GM12872 (cell line): ENCODE results near the gene RIOK2.

Experiments used
- TF ChIP-seq, protein P1 (sequence below): IDR thresholded peaks from 3 replicates; pipeline ENCODE4 v1.5.1; 2011; ENCODE audit warnings: low read depth, mild to moderate bottlenecking, low read length, moderate library complexity; ENCODE audit not compliant: insufficient read depth

The RIOK2 gene

DNA sequence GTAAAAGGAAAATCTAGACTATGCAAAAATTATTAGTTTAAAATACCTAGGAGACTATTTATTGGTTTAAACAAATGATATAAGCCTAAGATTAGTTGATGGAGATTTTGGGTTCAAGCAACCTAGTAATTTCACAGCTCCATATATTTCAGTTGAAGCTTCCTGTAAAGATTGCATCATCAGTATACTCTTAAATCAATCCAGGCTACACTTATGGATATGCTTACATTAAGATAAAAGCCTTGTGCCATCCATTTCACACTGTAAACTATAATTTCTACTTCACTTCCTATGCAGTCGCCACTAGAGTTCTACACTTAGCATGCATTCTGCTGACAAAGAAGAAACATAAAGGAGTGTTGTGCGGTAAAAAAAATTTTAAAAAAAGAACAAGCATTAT lies 33.3 kb downstream of the RIOK2 start:
- TF ChIP-seq, protein P1, sequence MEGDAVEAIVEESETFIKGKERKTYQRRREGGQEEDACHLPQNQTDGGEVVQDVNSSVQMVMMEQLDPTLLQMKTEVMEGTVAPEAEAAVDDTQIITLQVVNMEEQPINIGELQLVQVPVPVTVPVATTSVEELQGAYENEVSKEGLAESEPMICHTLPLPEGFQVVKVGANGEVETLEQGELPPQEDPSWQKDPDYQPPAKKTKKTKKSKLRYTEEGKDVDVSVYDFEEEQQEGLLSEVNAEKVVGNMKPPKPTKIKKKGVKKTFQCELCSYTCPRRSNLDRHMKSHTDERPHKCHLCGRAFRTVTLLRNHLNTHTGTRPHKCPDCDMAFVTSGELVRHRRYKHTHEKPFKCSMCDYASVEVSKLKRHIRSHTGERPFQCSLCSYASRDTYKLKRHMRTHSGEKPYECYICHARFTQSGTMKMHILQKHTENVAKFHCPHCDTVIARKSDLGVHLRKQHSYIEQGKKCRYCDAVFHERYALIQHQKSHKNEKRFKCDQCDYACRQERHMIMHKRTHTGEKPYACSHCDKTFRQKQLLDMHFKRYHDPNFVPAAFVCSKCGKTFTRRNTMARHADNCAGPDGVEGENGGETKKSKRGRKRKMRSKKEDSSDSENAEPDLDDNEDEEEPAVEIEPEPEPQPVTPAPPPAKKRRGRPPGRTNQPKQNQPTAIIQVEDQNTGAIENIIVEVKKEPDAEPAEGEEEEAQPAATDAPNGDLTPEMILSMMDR, result no peak

DNA sequence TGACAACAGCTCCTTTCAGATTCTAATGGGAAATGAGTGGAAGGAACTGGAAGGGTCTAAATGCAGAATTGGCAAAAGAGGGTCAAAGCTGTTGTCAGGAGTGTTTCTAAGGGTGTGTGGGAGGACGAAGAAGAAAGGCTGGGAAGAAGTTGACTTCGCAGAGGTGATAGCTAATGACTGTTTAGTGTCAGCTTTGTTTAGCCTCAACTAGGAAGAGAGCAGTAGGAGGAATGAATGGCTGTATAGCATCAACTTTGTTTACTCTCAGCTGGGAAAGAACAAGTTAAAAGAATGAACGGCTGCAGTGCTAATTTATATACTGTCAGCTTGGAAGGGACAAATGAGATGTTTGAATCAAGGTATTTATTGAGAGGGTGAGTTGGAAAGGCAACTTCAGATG lies 34.8 kb downstream of the RIOK2 start:
- TF ChIP-seq, protein P1, result no peak

DNA sequence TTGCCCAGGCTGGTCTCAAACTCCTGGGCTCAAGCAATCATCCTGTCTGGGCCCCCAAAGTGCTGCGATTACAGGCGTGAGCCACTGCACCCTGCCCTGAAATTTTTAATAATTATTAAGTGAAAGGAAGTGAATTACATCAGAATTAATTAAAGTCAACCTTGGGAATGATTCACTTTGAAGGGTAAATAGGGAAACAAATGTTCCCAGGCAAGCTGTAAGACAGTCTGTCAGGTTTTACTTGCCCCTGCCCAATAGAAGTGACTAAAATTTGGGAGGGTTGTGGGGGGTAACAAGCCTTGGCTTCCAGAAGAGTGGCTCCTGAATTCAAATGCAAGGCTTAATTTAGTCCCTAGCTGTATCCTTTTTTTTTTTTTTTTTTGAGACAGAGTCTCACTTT lies 39.3 kb downstream of the RIOK2 start:
- TF ChIP-seq, protein P1, result no peak

DNA sequence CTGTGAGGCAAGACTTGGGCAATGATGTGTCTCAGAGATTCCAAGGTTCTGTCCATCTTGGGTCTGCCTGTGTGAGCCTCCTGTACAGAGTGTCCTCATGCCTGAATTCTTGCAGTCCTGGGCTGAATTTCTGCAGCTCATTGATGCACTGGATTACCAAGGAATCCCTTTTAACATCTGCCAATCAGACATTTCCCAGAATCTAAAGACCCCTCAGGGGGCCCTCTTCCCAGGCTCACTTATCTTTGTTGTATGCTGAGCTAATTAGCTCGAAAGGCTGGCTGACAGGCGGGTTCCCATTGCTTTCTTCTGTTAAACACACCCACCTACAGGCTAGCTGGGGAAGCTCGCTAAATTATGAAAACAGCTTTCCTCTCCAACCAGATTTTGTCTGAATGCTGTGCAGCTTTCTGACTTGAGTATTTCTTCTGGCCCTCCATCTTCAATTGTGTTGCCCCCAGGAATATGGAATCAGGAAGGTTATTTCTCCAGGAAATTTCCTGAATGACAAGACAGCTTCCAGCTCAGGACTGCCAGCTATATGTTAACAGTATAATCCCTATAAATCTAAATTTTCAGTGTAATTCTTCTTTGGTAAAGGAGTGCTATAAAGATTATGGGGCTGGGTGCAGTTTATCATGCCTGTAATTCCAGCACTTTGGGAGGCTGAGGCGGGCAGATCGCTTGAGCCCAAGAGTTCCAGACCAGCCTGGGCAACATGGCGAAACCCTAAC lies 40.4 kb downstream of the RIOK2 start, which contains the start of gene LIX1:
LIX1 (minus strand) TSS at position 91 of the 734 bp plus-strand sequence; CDS start at position 56, 35 bp downstream.
- TF ChIP-seq, protein P1, result peak; percentile 69

DNA sequence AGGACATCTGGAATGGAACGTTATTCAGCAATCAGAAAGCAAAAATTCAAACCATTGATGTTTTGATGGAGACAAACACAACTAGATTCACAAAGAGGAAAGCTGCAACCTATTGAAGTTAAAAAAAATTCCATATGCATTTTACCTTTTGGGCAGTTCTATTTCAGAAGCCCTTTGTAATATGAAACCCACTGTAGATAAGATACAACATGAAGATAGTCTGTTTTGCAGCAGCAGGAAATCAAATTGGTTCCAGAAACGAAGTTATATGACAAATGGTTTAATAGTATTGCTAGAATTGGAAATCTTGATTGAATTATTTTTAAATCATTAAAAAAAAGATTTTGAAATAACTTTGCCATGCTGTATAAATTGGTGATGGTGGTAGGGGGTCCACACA lies 41.5 kb downstream of the RIOK2 start:
- TF ChIP-seq, protein P1, result no peak

DNA sequence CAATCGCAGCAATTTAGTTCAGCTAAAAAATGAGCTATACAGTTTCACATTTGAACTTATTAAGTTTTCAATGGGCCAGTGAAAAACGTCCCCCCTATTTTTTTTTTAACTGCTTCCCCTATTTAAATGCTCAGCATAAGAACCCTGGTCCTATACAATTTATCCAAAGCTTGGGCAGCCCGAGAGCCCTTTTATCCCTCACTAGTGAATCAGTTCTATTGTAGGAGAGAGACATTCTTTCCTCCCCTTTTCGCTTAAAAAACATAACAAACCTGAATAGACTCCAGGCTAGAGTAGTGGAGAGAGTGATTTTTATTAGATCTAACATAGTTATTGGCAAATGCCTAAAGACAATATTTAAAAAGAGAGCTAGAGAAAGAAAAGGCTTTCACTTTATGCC lies 42.0 kb downstream of the RIOK2 start:
- TF ChIP-seq, protein P1, result no peak

DNA sequence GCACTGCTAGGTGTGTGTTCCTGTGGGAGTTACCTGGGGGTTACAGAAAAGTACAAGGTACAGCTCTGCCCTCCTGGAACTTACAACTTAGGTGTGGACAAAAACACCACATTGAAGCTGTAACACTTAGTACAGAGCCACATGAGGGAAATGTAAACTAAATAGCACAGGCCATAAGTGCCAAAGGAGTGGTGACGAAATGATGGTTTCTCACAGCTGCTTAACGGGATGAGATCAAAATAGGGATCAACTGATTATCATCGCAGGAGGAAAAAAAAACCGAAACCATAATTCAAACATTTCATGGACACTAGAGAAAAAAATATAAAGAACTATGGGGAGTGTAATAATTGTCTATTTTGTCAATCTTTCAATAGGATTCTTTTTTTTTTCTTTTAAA lies 46.6 kb downstream of the RIOK2 start:
- TF ChIP-seq, protein P1, result no peak

DNA sequence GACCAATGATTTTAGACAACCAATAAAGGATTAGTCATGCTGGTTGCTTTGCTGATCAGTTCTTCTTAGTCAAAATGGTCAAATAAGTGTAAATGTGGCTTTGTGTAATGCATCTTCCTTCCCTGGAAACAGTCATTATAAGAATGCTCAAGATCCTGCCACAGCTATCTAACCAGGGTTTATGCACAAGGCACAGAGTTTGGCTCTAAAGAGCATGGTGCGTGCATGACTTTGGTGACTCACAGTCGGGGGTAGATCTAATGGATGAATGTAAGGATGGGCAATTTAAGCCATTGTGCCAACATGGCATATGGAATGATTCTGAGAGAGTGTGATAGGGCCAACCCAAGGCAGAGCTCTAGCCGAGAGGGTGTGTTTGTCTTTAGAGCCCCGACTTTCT lies 47.2 kb downstream of the RIOK2 start:
- TF ChIP-seq, protein P1, result no peak
